ENCODE measurements around the gene FRMD4A.

DNA sequence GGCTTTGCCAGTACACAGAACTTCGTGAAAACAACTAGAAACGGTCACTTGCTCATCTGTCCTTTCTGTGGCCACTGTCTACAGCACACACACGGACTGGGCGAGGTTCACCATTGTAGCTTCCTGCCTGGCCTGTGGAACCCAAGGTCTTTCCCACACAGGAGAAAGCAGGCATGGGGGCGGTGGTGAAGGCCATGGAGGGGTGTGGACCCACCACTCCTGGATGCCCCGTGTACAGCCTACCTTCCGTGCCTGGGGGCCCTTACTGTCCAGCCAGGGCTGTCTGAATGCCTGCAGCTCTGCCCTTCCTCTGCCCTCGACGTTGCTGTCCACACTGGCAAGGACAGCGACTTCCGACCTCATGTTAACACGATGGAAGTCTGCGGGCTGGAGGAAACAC, 635.1 kb downstream of the FRMD4A start:
- TF ChIP-seq, protein P1, sequence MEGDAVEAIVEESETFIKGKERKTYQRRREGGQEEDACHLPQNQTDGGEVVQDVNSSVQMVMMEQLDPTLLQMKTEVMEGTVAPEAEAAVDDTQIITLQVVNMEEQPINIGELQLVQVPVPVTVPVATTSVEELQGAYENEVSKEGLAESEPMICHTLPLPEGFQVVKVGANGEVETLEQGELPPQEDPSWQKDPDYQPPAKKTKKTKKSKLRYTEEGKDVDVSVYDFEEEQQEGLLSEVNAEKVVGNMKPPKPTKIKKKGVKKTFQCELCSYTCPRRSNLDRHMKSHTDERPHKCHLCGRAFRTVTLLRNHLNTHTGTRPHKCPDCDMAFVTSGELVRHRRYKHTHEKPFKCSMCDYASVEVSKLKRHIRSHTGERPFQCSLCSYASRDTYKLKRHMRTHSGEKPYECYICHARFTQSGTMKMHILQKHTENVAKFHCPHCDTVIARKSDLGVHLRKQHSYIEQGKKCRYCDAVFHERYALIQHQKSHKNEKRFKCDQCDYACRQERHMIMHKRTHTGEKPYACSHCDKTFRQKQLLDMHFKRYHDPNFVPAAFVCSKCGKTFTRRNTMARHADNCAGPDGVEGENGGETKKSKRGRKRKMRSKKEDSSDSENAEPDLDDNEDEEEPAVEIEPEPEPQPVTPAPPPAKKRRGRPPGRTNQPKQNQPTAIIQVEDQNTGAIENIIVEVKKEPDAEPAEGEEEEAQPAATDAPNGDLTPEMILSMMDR (IDR thresholded peaks at IDR 0.05): no peak
- TF ChIP-seq POLR2A (IDR thresholded peaks at IDR 0.05): no peak
